ENCODE data around the gene ASPM. TPM values are rescaled to one million over a fixed set of nuclear protein-coding genes. Genes with fewer than 3 reads are reported as not detected.
"Not testable (repeated sequence)": the region's sequence is repeated elsewhere in the genome, so short reads cannot be mapped to it uniquely, and the experiment has no call there.

The ASPM gene
- total and polyA plus RNA-seq, 9 of the 15 experiments (the other 6 are each of a cell fraction or from before 2014, with no cell fraction given), result 22.7 to 84.4 (median 46.4) TPM

- TF ChIP-seq TOE1 (IDR thresholded peaks at IDR 0.05; ENCODE audit: borderline replicate concordance) (no peak), TOE1 (CRISPR knock-in tag; IDR thresholded peaks at IDR 0.05; ENCODE audit: borderline replicate concordance, low read depth) (no peak), PCBP1 (IDR thresholded peaks at IDR 0.05; ENCODE audit: low read depth, low read length, poor library complexity, severe bottlenecking) (no peak), CEBPB (tag; IDR thresholded peaks at IDR 0.05) (no peak), CAMTA2 (CRISPR knock-in tag; conservative IDR thresholded peaks at IDR 0.05) (no peak), L3MBTL2 (IDR thresholded peaks at IDR 0.05) (no peak)
Observed at GRCh38 chr1:197036861-197037260, 109.6 kb downstream of the ASPM start (continued).

GRCh38 chr1:197034631-197035339 lies 111.7 kb downstream of the ASPM start:
- H3K4me3 ChIP-seq; ATAC-seq; H3K79me2 ChIP-seq (ENCODE audit: control insufficient read depth, insufficient read depth, low read length); DNase-seq (ENCODE audit: extremely low read depth in 1 of 4, low spot score in 3 of 4); H3K27me3 ChIP-seq (ENCODE audit: control insufficient read depth in 2 of 2, insufficient read depth in 2 of 2, low read length in 2 of 2); H3K9me1 ChIP-seq (ENCODE audit: control insufficient read depth, insufficient read depth, low read length); H4K20me1 ChIP-seq (replicated peaks; ENCODE audit: control insufficient read depth, insufficient read depth, low read length); in situ Hi-C loops (cut with MboI); H2AFZ ChIP-seq (ENCODE audit: low read depth, low read length); BruUV-seq (replicated peaks); CTCF ChIA-PET (ENCODE audit: low intra/inter-chr PET ratio); FAIRE-seq; H3K27ac ChIP-seq (ENCODE audit: extremely low read depth, low read depth, low read length); H3K4me2 ChIP-seq (ENCODE audit: insufficient read depth, low read length); H3K36me3 ChIP-seq (ENCODE audit: control insufficient read depth, insufficient read depth, low read length); H3K4me1 ChIP-seq (replicated peaks in 1 of 2; ENCODE audit: control insufficient read depth in 2 of 2, insufficient read depth in 2 of 2, low read length in 2 of 2); POLR2A ChIA-PET; H3K9me3 ChIP-seq (replicated peaks; ENCODE audit: control insufficient read depth, insufficient read depth, low read depth, low read length); H3K9ac ChIP-seq (ENCODE audit: insufficient read depth in 1 of 2, low read depth in 2 of 2, low read length in 2 of 2); intact Hi-C loops (cut with micrococcal nuclease): not testable (repeated sequence)
- 0% methylated on average over 5 of the region's 6 CpGs for WGBS (ENCODE audit: insufficient coverage, low coverage, missing lambda C conversion rate)

Other genes starting within 250 kb of the ASPM start
- gene CFHR2, start 202.9 kb downstream of the ASPM start, total RNA-seq (2014; rRNA removed), result not detected in 2 replicates
- gene CFHR2, start 202.9 kb downstream of the ASPM start, total RNA-seq (2014; rRNA removed; fragmentation: Illumina TruSeq; extraction: Trizol), result not detected in 2 replicates
- not detected in 2 replicates for gene CFHR2, start 202.9 kb downstream of the ASPM start, total RNA-seq (2015; rRNA removed; fragmentation: Illumina TruSeq; extraction: Trizol)
- gene CFHR2, start 202.9 kb downstream of the ASPM start, total RNA-seq (2021), result not detected in 2 replicates
- not detected in 2 replicates for gene CFHR2, start 202.9 kb downstream of the ASPM start, polyA plus RNA-seq (2011; rRNA removed)
- not detected in 2 replicates for gene CFHR2, start 202.9 kb downstream of the ASPM start, polyA plus RNA-seq (2014; fragmentation: Illumina TruSeq; extraction: Trizol)
- gene CFHR2, start 202.9 kb downstream of the ASPM start, polyA plus RNA-seq (2014; fragmentation: Nextera tagmentation; extraction: Ambion mirVana), result not detected
- gene CFHR2, start 202.9 kb downstream of the ASPM start, polyA plus RNA-seq (2014; rRNA removed), result not detected in 2 replicates
- gene CFHR5, start 169.1 kb downstream of the ASPM start, total RNA-seq (2014; rRNA removed), result not detected in 2 replicates
- not detected in 2 replicates for gene CFHR5, start 169.1 kb downstream of the ASPM start, total RNA-seq (2014; rRNA removed; fragmentation: Illumina TruSeq; extraction: Trizol)
- not detected in 2 replicates for gene CFHR5, start 169.1 kb downstream of the ASPM start, total RNA-seq (2015; rRNA removed; fragmentation: Illumina TruSeq; extraction: Trizol)
- not detected in 2 replicates for gene CFHR5, start 169.1 kb downstream of the ASPM start, total RNA-seq (2021)
- not detected in 2 replicates for gene CFHR5, start 169.1 kb downstream of the ASPM start, polyA plus RNA-seq (2011; rRNA removed)
- not detected in 2 replicates for gene CFHR5, start 169.1 kb downstream of the ASPM start, polyA plus RNA-seq (2014; fragmentation: Illumina TruSeq; extraction: Trizol)
- not detected for gene CFHR5, start 169.1 kb downstream of the ASPM start, polyA plus RNA-seq (2014; fragmentation: Nextera tagmentation; extraction: Ambion mirVana)
- not detected in 2 replicates for gene CFHR5, start 169.1 kb downstream of the ASPM start, polyA plus RNA-seq (2014; rRNA removed)
- gene F13B, start 79.4 kb downstream of the ASPM start, total RNA-seq (2014; rRNA removed), result not detected in 2 replicates
- not detected in 2 replicates for gene F13B, start 79.4 kb downstream of the ASPM start, total RNA-seq (2014; rRNA removed; fragmentation: Illumina TruSeq; extraction: Trizol)
- not detected in 2 replicates for gene F13B, start 79.4 kb downstream of the ASPM start, total RNA-seq (2015; rRNA removed; fragmentation: Illumina TruSeq; extraction: Trizol)
- gene F13B, start 79.4 kb downstream of the ASPM start, total RNA-seq (2021), result not detected in 2 replicates
- 0.08 TPM in 1 of 2 replicates, not detected in the other for gene F13B, start 79.4 kb downstream of the ASPM start, polyA plus RNA-seq (2011; rRNA removed)
- not detected in 2 replicates for gene F13B, start 79.4 kb downstream of the ASPM start, polyA plus RNA-seq (2014; fragmentation: Illumina TruSeq; extraction: Trizol)
- gene F13B, start 79.4 kb downstream of the ASPM start, polyA plus RNA-seq (2014; fragmentation: Nextera tagmentation; extraction: Ambion mirVana), result not detected
- gene F13B, start 79.4 kb downstream of the ASPM start, polyA plus RNA-seq (2014; rRNA removed), result not detected in 2 replicates
- 2.7 and 3.5 TPM in 2 replicates for gene ZBTB41, start 54.6 kb upstream of the ASPM start, total RNA-seq (2014; rRNA removed)
- 8.8 and 11.0 TPM in 2 replicates for gene ZBTB41, start 54.6 kb upstream of the ASPM start, total RNA-seq (2014; rRNA removed; fragmentation: Illumina TruSeq; extraction: Trizol)
- gene ZBTB41, start 54.6 kb upstream of the ASPM start, total RNA-seq (2015; rRNA removed; fragmentation: Illumina TruSeq; extraction: Trizol), result 8.9 and 10.1 TPM in 2 replicates
- gene ZBTB41, start 54.6 kb upstream of the ASPM start, total RNA-seq (2021), result 7.0 and 7.3 TPM in 2 replicates
- 5.0 and 5.4 TPM in 2 replicates for gene ZBTB41, start 54.6 kb upstream of the ASPM start, polyA plus RNA-seq (2011; rRNA removed)
- 3.5 and 4.4 TPM in 2 replicates for gene ZBTB41, start 54.6 kb upstream of the ASPM start, polyA plus RNA-seq (2014; fragmentation: Illumina TruSeq; extraction: Trizol)
- gene ZBTB41, start 54.6 kb upstream of the ASPM start, polyA plus RNA-seq (2014; fragmentation: Nextera tagmentation; extraction: Ambion mirVana), result 1 to 10 TPM; 2.0 to 2.3 TPM
- 2.2 TPM in 2 replicates for gene ZBTB41, start 54.6 kb upstream of the ASPM start, polyA plus RNA-seq (2014; rRNA removed)
- not detected in 2 replicates for gene CRB1, start 121.6 kb upstream of the ASPM start, total RNA-seq (2014; rRNA removed)
- gene CRB1, start 121.6 kb upstream of the ASPM start, total RNA-seq (2014; rRNA removed; fragmentation: Illumina TruSeq; extraction: Trizol), result not detected in 2 replicates
- not detected in 2 replicates for gene CRB1, start 121.6 kb upstream of the ASPM start, total RNA-seq (2015; rRNA removed; fragmentation: Illumina TruSeq; extraction: Trizol)
- gene CRB1, start 121.6 kb upstream of the ASPM start, total RNA-seq (2021), result 0.07 TPM in 1 of 2 replicates, not detected in the other
- gene CRB1, start 121.6 kb upstream of the ASPM start, polyA plus RNA-seq (2011; rRNA removed), result 0.10 and 0.14 TPM in 2 replicates
- not detected in 2 replicates for gene CRB1, start 121.6 kb upstream of the ASPM start, polyA plus RNA-seq (2014; fragmentation: Illumina TruSeq; extraction: Trizol)
- under 1 TPM in 1 of 2 experiments, not detected in 1; 0.04 TPM for gene CRB1, start 121.6 kb upstream of the ASPM start, polyA plus RNA-seq (2014; fragmentation: Nextera tagmentation; extraction: Ambion mirVana)
- not detected in 2 replicates for gene CRB1, start 121.6 kb upstream of the ASPM start, polyA plus RNA-seq (2014; rRNA removed)